Stimulated activated CD8-positive, alpha-beta memory T cell treated with anti-CD3 and anti-CD28 coated beads, Interleukin-12 subunit alpha, Interleukin-12 subunit beta, amount 100 ng/mL, for 4 hours (primary cell): Measurements from ENCODE around the gene RAET1E.
"Not testable (repeated sequence)": the region's sequence is repeated elsewhere in the genome, so short reads cannot be mapped to it uniquely, and the experiment has no call there.

Experiments used
- DNase-seq: peaks from one replicate; pipeline ENCODE4 v3.0.0-alpha.2; 2020; ENCODE audit warnings: low read depth

RAET1E gene

GRCh38 chr6:149927025-149927424 lies 29.1 kb upstream of the RAET1E start:
- not testable (repeated sequence) for DNase-seq

DNA sequence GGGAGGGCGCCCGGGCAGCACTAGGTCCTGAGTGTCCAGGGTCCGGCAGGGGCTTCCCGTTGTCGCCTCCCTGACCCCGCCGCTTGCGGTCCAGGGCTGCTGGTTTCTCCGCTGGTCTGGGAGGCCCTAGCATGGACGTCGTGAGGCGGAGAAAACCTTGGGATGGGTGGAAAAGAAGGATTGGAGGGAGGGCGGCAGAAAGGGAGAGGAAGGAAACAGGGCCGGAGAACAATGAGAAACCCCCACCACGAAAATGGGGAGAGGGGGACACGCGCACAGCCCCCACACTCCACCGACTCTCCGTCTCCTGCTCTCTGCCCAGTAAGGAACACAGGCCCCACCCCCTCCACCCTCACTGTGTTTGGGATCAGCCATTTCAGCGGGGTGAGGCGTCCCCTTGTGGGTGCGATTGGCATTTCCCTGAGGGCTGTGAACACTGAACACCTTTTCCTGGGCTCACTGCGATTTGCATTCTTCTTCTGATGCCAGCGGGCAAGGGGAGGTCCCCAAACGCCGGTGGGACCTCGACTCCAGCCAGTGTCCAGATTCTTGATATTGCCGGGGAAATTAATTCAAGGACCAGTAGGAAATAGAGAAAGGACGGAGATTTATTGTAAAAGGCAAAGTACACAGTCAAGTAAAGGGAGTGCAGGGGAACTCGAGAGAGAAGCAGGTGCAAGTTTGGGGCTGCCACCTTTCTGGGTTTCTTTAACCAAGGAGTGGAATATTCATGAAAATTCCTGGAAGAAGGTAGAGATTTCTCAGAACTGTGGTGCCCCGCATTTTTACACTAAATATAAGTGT lies 28.3 kb upstream of the RAET1E start:
- peak; percentile 37 for DNase-seq

DNA sequence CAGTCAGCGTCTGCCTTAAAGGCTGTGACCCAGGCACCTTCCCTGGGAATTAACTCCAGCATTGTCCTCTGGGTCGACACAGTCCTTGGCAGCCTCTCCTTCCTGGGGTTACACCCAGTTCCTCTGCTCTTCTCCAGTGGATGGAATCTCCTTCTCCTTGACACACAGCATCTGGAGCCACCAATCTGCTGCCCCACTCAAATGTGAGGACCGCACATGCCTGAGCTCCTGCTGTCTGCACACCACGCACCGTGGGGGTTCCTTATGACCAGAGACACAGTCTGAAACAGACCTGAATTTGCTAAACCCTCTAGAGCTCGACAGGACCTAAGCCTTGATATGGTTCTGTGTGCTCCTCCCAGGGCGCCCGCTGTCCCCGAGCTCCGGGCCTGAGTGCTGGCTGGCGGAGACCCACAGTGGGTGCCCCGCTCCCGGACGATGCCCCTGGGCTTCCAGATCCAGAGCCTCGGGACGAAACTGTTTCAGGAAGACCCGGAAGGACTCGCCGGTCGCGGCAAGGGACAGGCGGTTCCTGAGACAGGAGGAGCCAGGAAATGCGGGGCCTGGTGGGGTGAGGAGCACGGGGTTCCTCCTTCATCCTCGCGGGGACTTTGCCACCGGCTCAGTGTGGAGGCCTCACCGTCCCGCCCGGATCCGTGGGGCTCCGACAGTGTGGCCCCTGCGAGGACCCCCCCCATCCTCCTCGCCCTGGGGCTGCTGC lies 27.5 kb upstream of the RAET1E start:
- DNase-seq = no peak

- no peak for DNase-seq
Observed at GRCh38 chr6:149924933-149925252, 27.0 kb upstream of the RAET1E start.

- no peak for DNase-seq
Observed at GRCh38 chr6:149924206-149924932, 26.5 kb upstream of the RAET1E start.

GRCh38 chr6:149923327-149923986 lies 25.5 kb upstream of the RAET1E start:
- no peak for DNase-seq

DNA sequence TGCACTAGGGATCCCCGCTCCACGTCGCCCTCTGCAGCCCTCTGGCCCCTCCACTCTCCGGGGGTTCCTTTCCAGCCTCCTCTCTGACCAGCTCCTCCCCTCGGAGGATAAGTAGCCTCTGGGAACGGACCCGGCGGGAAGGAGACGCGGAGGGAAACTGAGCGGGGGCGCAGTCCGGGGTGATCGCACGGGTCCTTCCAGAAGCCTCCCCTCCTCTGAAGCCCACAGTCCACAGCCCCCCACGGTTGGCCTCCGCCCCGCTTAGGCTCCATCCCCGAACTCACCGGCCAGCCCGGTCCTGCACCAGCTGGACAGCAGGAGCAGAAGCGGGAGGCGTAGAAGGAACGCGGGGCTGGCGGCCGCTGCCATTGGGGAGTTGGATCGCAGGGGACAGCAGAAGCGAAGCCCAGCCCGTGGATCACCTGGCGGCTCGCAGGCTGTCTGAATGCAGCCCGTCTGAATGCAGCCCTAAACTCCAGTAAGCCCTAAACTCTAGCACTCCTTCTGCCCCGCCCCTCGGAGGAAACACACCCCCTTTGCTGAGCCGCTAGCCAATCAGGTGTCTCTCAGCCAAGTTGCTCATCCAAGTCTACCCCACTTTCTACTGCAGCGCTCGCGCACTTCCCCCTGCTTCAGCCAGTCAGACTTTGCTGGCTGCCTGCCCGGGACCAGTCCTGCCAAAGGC lies 24.9 kb upstream of the RAET1E start, which contains the start of gene RAET1G:
TSS of gene RAET1G (minus strand) at position 480 of the 685 bp plus-strand sequence. CDS start at position 369, 111 bp downstream.
- peak; percentile 69 for DNase-seq

- DNase-seq = not testable (repeated sequence)
Observed at GRCh38 chr6:149922091-149922490, 24.2 kb upstream of the RAET1E start.

- no peak for DNase-seq
Observed at GRCh38 chr6:149921361-149921760, 23.4 kb upstream of the RAET1E start.

- DNase-seq = no peak
Observed at GRCh38 chr6:149919834-149920225, 21.9 kb upstream of the RAET1E start.

DNA sequence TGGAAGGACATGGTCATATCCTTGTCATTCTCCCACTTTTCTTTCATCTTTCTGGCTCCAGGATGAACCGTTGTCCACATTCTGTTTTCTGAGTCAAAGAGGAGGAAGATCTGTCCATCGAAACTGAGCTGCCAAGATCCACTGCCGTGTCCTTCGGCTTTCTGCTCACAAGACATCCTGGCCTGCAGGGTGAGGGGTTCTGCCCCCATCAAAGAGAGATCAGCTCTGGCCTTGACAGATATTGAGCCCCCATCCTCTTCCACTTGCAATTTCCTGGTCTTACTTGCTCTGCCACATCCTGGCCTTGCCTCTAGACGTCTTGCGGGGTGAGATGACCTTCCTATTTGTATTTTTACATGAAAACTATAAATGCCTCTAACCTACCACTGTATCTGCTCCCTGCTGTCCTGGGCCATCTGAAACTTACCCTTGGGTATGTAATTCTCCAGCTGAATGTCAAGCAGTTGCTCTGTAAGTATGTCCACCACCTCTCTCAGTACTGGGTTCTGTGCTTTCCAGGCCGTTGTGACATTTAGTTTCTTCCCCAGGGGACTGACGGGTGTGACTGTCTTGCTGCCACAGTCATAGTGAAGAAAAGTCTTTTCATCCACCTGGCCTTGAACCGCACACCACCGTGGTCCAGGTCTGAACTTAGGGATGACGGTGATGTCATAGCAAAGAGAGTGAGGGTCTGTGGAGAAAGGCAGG lies 21.4 kb upstream of the RAET1E start:
- DNase-seq = not testable (repeated sequence)

GRCh38 chr6:149918151-149918905 lies 20.4 kb upstream of the RAET1E start:
- DNase-seq = no peak

DNA sequence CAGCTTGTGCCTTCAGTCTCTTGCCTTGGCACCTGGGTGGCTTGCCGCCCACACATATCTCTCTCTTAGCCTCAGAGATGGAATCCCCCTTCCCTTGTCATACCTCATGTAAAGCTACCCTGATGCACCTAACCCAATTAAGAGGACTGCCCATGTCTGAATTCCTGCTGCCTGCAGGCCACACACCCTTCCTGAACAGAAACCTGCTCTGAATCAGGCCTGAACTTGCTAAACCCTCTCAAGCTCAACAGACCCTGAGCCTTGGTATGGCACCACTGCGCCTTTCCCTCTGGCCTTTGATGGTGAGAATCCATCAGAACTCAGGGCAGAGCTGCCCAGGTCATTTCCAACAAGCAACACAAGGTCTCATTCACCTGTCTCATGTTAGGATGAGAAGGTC lies 19.8 kb upstream of the RAET1E start:
- no peak for DNase-seq

GRCh38 chr6:149915970-149916865 lies 18.3 kb upstream of the RAET1E start:
- DNase-seq = no peak

GRCh38 chr6:149913540-149914240 lies 15.8 kb upstream of the RAET1E start:
- DNase-seq = no peak

- DNase-seq = no peak
Observed at GRCh38 chr6:149913085-149913484, 15.2 kb upstream of the RAET1E start.

DNA sequence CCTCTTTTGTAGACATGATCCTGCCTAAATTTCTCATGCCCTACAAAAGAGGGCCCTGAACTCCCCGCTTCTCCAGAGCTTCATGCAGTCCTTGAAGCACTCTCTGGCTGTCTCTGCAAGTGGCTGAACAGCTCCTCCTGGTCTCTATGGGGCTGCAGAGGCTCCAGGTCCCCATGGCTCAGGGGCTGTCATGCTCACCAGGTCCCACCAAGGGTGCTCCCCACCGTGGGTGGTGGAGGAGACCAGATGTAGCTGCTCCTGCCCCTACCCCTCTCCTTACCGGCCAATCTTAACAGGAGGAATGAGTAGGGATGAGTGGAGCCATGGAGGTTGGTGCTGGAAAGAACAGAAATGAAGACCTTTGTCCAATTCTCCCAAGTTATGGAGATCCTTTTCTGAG lies 14.8 kb upstream of the RAET1E start:
- not testable (repeated sequence) for DNase-seq

DNA sequence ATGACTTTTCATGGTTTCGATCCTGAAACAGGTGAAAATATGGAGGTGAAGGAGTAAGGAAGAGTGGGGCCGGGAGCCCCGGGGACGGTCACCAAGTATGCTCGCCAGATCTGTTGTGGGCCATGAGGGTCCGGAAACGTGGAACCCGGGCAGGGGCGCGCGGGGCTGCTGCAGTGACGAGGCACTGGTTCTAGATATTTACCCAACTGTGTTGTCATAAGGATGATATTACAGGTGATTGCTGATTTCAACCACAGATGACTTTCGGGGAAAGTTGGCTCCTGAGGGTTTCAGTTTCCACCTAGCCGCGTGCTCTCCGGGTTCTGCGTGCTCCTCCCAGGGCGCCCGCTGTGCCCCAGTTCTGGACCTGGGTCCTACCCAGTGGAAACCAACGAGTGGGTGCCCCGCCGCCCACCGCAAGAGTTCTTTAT lies 12.8 kb upstream of the RAET1E start:
- DNase-seq = no peak
